Middle frontal gyrus (tissue), 1 donor: Measurements from ENCODE around the gene KCNT1.

ENCODE experiments used
- DNase-seq: peaks from one replicate; pipeline ENCODE4 v3.0.0-alpha.2; 2015; ENCODE audit warnings: low spot score; ENCODE audit errors: extremely low spot score

The KCNT1 gene

GRCh38 chr9:135763716-135764446 lies 61.9 kb downstream of the KCNT1 start:
- DNase-seq, result no peak

DNA sequence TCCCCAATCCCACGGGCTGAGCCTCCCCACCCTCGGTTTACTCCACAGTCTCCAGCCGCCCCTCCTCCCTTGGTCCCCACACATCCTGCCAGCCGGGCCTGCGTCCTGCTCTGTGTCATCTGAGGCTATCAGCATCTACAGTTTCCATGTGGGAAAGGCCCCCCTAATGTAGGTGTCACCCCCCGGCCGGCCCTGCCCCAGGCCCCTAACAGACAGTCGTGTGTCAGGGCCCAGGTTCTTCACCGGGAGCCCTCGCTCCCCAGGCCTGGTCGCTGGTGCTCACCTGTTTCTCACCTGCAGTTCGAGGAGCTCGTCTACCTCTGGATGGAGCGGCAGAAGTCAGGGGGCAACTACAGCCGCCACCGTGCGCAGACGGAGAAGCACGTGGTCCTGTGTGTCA lies 62.7 kb downstream of the KCNT1 start:
- no peak for DNase-seq

DNA sequence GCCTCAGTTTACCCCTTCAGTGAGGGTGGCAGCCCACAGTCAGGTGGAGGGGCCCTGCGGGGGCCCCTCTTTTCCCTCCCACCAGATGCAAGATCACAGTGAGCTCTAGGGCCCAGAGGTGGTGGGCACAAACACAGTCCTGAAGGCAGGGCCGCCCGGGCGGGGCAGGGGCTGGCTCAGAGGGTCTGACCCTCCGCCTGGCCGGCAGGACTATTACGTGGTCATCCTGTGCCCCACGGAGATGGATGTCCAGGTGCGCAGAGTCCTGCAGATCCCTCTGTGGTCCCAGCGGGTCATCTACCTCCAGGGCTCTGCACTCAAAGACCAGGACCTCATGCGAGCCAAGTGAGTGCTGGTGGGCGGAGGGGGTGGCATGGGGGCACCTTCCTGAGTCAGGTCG lies 63.4 kb downstream of the KCNT1 start:
- DNase-seq, result no peak

- DNase-seq, result no peak
These were observed 64.3 kb downstream of the KCNT1 start for GRCh38 chr9:135766251-135766650.

- DNase-seq, result no peak
These were observed 64.7 kb downstream of the KCNT1 start for GRCh38 chr9:135766707-135767106.

DNA sequence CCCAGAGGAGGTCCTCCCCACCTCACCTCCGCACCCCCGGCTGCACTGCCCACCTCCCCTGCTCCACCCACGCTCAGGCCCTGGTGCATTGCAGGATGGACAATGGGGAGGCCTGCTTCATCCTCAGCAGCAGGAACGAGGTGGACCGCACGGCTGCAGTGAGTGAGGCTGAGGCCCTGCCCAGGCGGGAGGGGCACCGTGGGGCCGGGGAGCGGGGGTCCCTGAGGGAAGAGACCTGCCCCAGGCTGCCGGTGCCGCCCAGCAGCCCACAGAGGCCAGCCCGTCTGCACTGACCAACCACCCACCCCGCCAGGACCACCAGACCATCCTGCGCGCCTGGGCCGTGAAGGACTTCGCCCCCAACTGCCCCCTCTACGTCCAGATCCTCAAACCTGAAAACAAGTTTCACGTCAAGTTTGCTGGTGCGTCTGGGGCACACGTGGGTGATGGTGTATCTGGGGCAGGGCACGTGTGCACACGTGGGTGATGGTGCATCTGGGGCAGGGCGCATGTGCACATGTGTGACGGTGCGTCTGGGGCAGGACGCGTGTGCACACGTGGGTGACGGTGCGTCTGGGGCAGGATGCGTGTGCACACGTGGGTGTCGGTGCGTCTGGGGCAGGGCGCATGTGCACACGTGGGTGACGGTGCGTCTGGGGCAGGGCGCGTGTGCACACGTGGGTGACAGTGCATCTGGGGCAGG lies 66.7 kb downstream of the KCNT1 start:
- DNase-seq, result no peak

- DNase-seq, result no peak
These were observed 67.7 kb downstream of the KCNT1 start for GRCh38 chr9:135769489-135770202.

- no peak for DNase-seq
These were observed 68.2 kb downstream of the KCNT1 start for GRCh38 chr9:135770203-135770535.

DNA sequence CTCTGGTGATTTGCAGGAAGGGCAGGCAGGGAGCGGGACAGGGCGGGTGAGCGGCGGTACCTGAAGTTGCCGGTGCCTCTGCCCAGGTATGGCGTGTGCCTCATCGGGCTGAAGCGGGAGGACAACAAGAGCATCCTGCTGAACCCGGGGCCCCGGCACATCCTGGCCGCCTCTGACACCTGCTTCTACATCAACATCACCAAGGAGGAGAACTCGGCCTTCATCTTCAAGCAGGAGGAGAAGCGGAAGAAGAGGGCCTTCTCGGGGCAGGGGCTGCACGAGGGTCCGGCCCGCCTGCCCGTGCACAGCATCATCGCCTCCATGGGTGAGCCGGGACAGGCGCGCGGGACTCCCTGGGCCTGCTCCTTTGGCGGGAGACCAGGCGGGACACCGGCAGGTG lies 68.8 kb downstream of the KCNT1 start:
- no peak for DNase-seq

GRCh38 chr9:135771401-135772051 lies 69.5 kb downstream of the KCNT1 start:
- no peak for DNase-seq

- no peak for DNase-seq
These were observed 70.2 kb downstream of the KCNT1 start for GRCh38 chr9:135772056-135772646.

DNA sequence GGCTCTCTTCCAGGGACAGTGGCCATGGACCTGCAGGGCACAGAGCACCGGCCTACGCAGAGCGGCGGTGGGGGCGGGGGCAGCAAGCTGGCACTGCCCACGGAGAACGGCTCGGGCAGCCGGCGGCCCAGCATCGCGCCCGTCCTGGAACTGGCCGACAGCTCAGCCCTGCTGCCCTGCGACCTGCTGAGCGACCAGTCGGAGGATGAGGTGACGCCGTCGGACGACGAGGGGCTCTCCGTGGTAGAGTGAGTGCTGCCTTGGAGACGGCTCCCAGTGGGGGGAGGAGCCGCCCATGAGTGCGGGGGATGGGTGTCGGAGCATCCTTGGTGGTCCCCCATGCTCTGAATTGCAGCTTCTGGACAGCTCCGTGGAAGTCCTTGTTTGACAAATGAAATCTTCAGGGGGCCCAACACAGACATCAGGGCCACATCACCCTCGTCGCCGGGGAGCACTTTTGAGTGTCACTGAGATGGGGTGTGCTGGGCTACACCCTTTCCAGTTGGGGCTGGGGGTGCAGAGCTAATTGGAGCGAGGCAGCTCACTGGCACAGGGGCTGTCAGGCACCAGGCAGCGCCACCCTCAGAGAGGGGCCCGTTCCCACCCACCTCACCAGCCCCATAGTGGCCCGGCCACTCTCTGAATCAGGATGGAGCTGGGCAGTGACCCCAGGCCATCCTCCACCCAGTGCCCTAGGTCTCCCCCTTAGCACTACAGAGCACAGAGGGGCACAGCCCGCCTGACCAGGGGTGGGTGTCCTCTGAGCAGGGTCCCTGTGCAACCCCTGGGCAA lies 70.9 kb downstream of the KCNT1 start:
- no peak for DNase-seq

DNA sequence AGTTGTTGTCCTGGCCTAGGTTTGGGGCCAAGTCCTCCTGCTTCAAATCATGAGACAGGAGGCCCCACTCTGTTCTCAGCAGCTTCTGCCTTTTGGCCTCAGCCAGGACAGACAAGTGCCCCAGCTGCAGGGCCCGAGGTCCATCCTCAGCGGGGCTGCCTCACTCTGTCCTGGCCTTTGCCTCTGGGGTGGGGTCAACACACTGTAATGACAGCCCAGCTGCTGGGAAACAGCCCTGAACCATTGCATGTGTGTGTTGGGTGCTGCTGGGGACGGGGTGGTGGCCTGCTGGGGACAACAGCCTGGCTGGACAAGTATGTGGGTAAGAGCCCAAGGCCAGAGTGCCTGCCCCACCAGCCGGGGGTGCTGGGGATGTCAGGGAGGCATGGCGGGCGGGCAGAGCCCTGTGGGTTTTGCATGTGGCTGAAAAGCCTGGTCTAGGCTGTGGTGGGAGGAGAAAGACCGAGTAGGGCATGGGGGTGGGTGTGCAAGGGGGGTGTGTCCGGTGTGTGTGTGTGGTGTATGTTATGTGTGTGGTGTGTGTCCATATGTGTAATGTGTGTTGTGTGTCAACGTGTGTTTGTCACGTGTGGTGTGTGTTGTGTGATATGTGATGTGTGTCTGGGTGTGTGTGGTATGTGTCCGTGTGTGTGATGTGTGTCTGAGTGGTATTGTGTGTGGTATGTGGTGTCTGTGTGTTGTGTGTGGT lies 71.7 kb downstream of the KCNT1 start:
- DNase-seq, result no peak

- DNase-seq, result no peak
These were observed 72.3 kb downstream of the KCNT1 start for GRCh38 chr9:135774239-135774747.

- no peak for DNase-seq
These were observed 73.0 kb downstream of the KCNT1 start for GRCh38 chr9:135774794-135775525.

- no peak for DNase-seq
These were observed 73.9 kb downstream of the KCNT1 start for GRCh38 chr9:135775911-135776310.

GRCh38 chr9:135776893-135777622 lies 75.1 kb downstream of the KCNT1 start:
- no peak for DNase-seq

DNA sequence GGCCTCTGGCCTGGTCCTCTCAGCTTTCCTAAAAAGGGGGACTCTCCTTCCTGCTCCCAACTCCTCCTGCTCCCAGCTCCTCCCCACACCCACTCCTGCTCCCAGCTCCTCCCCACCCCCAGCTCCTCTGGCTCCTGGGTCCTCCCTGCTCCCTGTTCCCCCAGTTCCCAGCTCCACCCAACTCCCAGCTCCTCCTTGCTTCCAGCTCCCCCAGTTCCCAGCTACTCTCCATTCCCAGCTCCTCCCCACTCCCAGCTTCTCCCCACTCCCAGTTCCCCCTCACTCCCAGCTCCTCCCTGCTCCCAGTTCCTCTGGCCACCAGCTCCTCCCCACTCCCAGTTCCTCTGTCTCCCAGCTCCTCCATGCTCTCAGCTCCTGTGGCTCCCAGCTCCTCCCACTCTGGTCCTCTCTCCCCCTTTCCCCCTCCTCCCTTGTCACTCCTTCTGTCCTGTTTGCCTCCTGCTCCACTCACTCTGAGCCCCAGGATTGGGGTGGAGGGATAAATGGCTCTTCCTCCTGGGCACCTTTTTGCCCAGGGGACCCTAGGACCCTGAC lies 75.7 kb downstream of the KCNT1 start:
- no peak for DNase-seq
